HFFc6 (cell line): Measurements from ENCODE around the gene SRRM2. TPM values are rescaled to one million over a fixed set of nuclear protein-coding genes. Genes with fewer than 3 reads are reported as not detected.

Source experiments
- DNase-seq: peaks from one replicate; pipeline ENCODE4 v3.0.0-alpha.2; 2018
- H3K27ac Mint-ChIP-seq: 2 replicates; pipeline ENCODE4 v1.8.0; 2020; ENCODE audit warnings: mild to moderate bottlenecking, mixed read lengths
- H3K27me3 Mint-ChIP-seq: 2 replicates; pipeline ENCODE4 v1.8.0; 2021; ENCODE audit warnings: mild to moderate bottlenecking, moderate library complexity, mixed read lengths; ENCODE audit not compliant: insufficient read depth
- H3K36me3 Mint-ChIP-seq: 2 replicates; pipeline ENCODE4 v1.8.0; 2021; ENCODE audit warnings: low read depth, mixed read lengths
- H3K4me1 Mint-ChIP-seq: 2 replicates; pipeline ENCODE4 v1.8.0; 2020; ENCODE audit warnings: low read depth, mixed read lengths
- H3K4me3 Mint-ChIP-seq: 2 replicates; pipeline ENCODE4 v1.8.0; 2020; ENCODE audit warnings: mild to moderate bottlenecking, moderate library complexity, mixed read lengths
- H3K9me3 Mint-ChIP-seq: 2 replicates; pipeline ENCODE4 v1.8.0; 2020; ENCODE audit warnings: mild to moderate bottlenecking, mixed read lengths
- CTCF ChIP-seq: fragments of 200-600 bp; sonication (generic); IDR thresholded peaks from 2 replicates; pipeline ENCODE4 v1.5.0; 2021; ENCODE audit warnings: antibody characterized with exemption, mild to moderate bottlenecking
- long read RNA-seq: library from polyadenylated mRNA; unstranded; transcript quantifications from one replicate; pipeline ENCODE4 v2.0.0, GENCODE V29; 2019
- total RNA-seq, 6 experiments: library from RNA; stranded (reverse); fragmentation: NEBNext Ultra II Directional; extraction: Animal tissue kit (Norgen Biotek cat#: 25700); gene quantifications; 2 replicates in 1 of 6; 3 replicates in 5 of 6; pipeline ENCODE4 v1.2.3, GENCODE V29; 2021

SRRM2 gene
- total RNA-seq = 100 to 1,000 TPM; 223 to 317 (median 269) TPM
- long read RNA-seq, partial matches to known transcripts = 11 of 16 reads
- long read RNA-seq, other reads (novel, unspliced or antisense) = 3 of 16 reads

DNA sequence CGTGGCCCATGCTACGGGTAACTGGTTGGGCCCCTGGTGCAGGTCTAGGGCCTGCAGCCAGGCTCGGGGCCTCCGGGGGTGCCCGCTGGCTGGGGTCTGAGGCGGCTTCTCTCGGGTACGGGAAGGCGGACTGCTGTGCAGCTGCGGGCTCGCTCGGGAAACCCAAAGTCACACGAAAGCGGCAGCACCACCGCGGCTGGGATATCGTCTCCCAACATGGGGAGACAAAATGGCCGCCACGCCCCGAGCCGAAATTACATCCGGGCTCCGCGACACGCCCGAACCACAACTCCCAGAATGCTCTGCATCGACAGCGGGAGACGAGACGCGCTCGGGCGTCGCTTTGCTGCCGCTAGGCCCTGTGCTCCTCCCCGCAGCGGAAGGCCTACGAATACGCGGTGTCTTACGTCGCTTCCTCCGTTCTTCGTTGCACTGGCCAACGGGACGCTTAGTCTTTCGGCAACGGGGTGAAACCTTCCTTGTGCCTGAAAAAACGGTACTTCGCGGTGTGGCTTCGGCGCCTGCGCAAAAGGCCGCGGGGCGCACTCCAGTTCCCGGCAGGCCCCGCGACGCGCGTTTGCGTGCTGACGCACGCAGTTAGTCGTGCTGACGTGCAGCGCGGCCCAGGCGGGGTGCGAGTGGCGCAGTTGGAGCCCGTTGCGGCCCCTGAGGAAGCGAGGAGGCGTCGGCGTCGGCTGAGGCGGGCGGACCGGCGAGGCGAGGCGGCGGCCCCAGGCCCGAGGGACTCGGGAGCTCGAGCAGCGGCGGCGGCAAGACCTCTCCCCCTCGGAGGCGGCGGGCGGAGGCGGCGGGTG is at the start of gene SRRM2:
SRRM2 (plus strand) TSS at position 604 of the 815 bp plus-strand sequence. CDS start 3,727 bp downstream, outside the sequence.
- Mint-ChIP-seq H3K9me3 (no peaks in the 10 kb centered on the region; the same call in 1 of the 2 replicates), H3K27me3 (peaks cover 5% of the 10 kb centered on the region), H3K4me3 (peak within 1 kb of the TSS; percentile 92), H3K36me3 (peaks cover 57% of the 10 kb centered on the region), H3K4me1 (peaks cover 47% of the 10 kb centered on the region), H3K27ac (peak within 1 kb of the TSS; percentile 99)
- DNase-seq = peak; percentile 92
- TF ChIP-seq CTCF = no peak

DNA sequence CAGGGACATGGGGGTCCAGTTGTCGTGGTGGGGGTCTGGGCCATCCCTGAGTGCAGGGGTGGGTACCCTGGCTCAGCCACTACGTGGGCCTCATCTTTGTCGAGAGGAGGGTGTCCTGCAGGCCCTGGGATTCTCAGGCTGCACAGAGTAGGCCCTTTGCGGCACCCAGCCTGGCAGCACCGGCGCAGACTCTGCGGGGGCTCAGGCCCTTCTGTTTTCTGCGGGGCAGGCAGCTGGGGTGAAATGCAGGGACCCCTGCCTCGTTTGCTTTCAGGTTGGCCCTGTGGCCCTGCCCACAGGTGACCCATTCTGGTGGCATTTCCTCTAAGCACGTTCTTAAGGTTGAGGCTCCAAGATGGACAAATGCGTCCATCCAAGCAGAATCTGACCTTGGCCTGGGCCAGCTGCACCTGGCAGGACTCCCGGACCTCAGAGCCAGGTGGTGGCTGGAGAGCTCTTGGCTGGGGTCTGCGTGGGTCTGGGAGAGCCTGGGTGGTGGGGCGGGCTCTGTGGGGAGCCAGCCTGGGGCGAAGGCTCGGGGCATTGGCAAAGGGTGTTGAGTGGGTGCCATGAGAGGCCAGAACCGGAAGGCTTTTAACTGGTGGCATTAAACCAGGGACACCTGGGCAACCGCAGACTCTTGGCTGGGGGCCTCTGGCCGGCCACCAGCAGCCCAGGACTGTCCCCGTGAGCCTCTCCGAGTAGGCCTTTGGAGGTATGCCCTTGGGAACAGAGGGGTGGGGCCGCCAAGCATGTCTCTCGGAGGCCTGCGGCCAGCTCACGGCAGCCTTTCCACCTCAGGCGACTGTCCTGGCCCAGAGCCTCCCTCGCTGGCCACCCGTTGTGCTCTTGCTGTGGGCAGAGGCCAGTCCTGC is 49.3 kb upstream of the SRRM2 start:
- Mint-ChIP-seq H3K27ac (no peak overlapping the region), H3K9me3 (no peaks in the 10 kb centered on the region), H3K4me1 (no peaks in the 10 kb centered on the region), H3K27me3 (no peaks in the 10 kb centered on the region; the same call in none of the 2 replicates), H3K36me3 (no peaks in the 10 kb centered on the region), H3K4me3 (no peak overlapping the region)
- TF ChIP-seq CTCF = no peak
- no peak for DNase-seq

GRCh38 chr16:2704166-2704982 is 48.1 kb upstream of the SRRM2 start:
- Mint-ChIP-seq H3K4me1 (no peaks in the 10 kb centered on the region), H3K27ac (no peak overlapping the region), H3K9me3 (no peaks in the 10 kb centered on the region), H3K4me3 (no peak overlapping the region), H3K36me3 (no peaks in the 10 kb centered on the region), H3K27me3 (no peaks in the 10 kb centered on the region; the same call in none of the 2 replicates)
- no peak for DNase-seq
- TF ChIP-seq CTCF = no peak

GRCh38 chr16:2704983-2705275 is 47.5 kb upstream of the SRRM2 start:
- H3K27ac Mint-ChIP-seq = no peak overlapping the region
- H3K27me3 Mint-ChIP-seq = no peaks in the 10 kb centered on the region; the same call in none of the 2 replicates
- DNase-seq = no peak
- no peak overlapping the region for H3K4me3 Mint-ChIP-seq
- no peaks in the 10 kb centered on the region for H3K9me3 Mint-ChIP-seq
- no peaks in the 10 kb centered on the region for H3K36me3 Mint-ChIP-seq
- TF ChIP-seq CTCF = no peak
- no peaks in the 10 kb centered on the region for H3K4me1 Mint-ChIP-seq

DNA sequence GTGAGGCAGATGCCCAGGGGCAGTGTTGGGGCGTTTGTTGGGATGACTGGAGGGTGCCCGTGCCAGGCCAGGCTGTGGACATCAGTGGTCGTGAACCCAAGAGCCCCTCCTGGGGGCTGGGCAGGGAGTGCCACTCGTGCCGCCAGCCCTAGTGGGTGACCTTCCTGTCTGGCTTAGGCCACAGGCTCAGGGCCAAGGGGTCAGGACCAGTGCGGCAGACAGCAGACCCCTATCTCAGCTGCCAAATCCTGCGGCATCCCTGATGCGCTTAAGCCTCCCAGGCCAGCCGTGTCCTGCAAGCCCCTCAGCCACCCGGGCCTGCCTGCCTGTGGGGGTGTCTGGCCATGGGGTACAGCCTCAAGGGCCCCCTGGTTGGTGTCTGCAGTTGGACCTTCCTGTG is 47.1 kb upstream of the SRRM2 start:
- Mint-ChIP-seq H3K9me3 (no peaks in the 10 kb centered on the region), H3K27ac (no peak overlapping the region), H3K4me1 (no peaks in the 10 kb centered on the region), H3K27me3 (no peaks in the 10 kb centered on the region; the same call in none of the 2 replicates), H3K4me3 (no peak overlapping the region), H3K36me3 (no peaks in the 10 kb centered on the region)
- no peak for DNase-seq
- TF ChIP-seq CTCF = no peak
